ENCODE results near the gene NID1.
"Not testable (repeated sequence)": the region's sequence is repeated elsewhere in the genome, so short reads cannot be mapped to it uniquely, and the experiment has no call there.

The NID1 gene

DNA sequence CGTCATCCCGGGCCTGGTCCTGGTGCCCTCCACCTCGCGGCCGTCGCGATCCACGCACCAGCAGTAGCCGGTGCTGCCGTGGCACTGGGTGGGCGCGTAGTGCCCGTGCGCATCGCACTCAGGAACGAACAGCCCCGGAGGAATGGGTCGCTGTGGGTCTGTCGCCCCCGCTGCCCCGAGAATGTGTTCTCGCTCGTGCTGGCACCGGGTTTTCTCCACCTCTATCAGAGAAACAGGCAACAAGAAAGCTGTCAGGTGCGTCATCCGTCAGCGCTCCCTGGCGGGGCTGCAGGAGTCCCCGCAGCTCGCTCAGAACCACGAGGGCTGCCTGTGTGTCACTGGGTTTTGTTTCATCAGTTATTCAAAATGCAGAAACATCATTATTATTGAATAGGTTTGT is 71.2 kb downstream of the NID1 start:
- DNase-seq, result no peak

DNA sequence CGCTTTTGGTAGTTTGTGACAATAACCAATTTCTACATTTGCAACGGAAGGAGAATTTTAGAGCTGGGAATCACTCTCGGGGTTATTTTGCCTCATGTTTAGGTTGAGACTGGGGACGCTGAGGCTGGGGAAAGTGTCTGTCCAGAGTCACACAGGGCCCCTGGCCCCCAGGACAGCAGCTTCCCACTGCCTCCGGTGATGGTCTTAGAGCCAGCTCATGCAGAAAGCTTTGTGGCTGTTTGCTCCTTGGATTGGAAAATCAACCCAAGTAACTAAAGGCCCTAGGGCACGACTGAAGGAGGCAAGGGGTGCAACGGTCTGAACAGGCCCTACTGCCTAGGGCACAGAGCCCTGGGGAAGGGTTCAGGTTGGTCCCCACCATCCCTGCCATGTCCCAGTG is 72.0 kb downstream of the NID1 start:
- DNase-seq, result no peak

GRCh38 chr1:235992346-235992745 is 72.5 kb downstream of the NID1 start:
- no peak for DNase-seq

GRCh38 chr1:235990330-235990795 is 74.5 kb downstream of the NID1 start:
- no peak for DNase-seq

GRCh38 chr1:235989105-235989504 is 75.8 kb downstream of the NID1 start:
- no peak for DNase-seq

- DNase-seq, result no peak
Observed at GRCh38 chr1:235986869-235987268, 78.0 kb downstream of the NID1 start.

DNA sequence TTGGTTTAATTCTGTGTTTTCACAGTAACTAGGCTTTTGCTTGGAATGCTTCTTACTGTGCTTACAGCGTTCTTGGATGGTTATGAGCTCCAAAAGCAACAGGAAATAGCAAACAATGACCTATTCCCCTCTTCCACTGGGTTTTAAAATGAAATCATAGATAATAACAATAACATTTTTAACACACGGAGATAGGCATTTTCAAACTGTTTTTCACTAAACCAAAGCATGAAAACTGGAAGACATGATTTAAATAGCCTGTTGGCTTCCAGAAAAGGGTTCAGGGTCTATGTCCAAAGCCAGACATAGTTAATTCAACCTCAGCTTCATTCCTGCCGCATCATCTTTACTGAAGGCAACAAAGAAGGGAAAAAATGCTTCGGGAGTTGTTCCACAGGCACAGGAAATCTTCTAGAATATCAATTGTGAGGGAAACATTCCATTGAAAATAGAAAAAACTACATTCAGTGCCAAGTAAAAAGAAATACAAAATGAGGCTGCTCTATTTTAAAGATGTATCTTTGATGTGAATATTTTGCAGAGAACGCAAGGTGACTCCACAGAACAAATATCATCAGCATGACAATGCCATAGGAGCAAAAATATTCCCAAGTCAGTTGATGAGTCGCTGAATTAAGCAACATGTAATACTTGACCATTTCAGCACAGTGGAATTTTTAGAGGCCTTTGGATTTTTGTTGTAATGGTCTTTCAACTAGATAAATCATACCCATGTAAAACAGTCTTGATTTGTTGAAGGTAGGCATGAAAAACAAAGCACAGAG is 80.7 kb downstream of the NID1 start:
- no peak for DNase-seq

DNA sequence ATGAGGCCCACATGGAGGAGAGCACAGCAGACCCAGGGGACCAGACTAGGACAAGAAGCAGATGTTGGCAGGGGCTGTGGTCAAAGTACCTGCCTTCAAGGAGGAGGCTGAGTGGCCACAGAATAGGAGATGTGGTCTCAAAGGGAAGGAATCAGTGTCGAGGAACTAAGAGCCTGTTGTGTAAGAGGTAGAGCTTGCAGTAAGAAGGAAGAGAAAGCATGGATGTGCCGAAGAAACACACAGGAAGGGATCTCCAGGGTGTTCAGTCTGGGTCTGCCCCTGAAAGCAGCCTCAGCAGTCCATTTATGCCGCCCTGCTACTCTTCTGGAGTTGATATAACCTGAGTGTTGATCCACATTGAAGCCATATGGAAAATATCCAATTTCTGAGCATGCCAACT is 83.9 kb downstream of the NID1 start:
- DNase-seq, result no peak

DNA sequence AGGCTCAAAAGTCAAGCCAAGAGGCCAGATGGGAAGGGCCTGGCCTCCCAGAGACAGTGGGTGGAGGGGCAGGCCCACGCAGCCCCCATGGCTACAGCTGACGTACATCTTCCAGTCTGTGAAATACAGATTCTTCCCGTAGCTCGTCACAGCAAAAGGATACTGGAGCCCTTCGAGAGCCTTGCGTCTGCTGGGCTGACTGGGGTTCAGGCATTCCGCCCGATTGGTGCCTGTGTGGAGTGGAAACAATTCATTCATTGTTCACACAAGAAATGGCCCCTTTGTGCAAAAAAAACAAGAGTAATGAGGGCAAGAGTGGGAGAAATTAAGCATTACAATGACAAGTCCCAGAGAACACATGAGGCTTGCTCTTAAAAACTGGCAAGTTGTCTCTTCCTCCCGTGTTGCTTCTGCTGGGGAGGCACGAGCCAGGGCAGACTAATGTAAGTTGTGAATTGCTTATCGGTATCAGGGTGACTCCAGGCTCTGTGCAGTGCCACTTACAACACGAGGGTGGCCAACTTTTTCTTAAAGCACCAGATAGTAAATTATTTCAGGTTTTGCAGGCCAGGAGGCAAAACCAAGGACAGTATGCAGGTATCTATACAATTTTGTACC is 85.1 kb downstream of the NID1 start:
- no peak for DNase-seq

- DNase-seq, result no peak
Observed at GRCh38 chr1:235979176-235979575, 85.7 kb downstream of the NID1 start.

GRCh38 chr1:235976490-235976889 is 88.4 kb downstream of the NID1 start:
- no peak for DNase-seq

- DNase-seq, result no peak
Observed at GRCh38 chr1:235974616-235975015, 90.3 kb downstream of the NID1 start.

GRCh38 chr1:235972691-235973090 is 92.2 kb downstream of the NID1 start:
- DNase-seq, result not testable (repeated sequence)

- no peak for DNase-seq
Observed at GRCh38 chr1:235972311-235972689, 92.6 kb downstream of the NID1 start.

DNA sequence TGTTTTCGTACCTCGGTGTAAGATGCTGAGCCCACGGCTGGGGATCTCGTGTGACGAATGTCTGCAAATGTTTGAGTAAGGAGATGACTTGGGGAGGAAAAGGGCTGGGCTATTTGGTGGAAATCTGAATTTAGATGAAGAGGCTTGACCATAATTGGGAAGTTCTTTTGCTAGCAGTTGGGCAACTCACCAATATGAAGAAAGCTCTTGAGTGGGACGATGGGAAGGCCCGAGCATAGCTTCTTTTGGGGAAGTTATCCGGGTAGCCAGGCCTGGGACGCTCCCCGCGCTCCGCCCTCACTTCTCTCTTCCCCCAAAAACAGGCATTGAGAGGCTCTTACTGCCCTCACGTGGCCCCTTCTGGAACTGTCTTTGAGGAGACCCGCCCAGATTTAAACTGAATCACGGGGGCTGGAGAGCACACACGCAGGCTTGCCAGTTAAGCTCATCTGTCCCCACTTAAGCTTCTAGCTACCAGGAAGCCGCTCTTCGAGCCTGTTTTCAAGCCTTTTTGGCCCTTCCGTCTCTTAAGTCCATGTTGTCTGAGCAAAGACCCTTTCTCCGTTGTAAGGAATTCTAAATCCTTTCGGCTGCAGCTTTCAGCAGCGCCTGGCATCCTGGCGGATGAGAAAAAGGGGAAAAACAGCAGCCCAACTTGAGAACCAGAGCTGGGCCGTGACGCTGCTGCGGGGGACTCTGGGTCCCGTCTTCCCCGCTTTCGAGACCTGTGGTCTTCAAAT is 93.1 kb downstream of the NID1 start:
- DNase-seq, result peak; percentile 80

GRCh38 chr1:235971020-235971419 is 93.9 kb downstream of the NID1 start:
- no peak for DNase-seq

DNA sequence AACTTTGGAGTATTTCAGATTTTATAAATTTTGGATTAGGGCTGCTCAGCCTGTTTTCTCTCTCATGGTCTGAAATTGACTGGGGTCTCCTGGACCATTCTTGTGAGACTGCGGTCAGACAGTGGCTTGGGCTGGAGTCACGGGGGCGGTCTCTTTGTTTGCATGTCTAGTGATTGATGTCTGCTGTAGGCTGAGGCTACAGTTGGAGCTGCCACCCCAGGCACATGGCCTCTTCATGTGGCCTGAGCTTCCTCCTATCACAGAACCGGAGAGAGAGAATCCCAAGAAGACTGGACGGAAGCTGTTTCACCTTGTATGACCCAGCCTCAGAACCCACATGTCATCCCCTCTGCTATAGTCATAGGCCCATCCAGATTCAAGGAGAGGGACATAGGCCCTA is 96.1 kb downstream of the NID1 start:
- DNase-seq, result no peak

DNA sequence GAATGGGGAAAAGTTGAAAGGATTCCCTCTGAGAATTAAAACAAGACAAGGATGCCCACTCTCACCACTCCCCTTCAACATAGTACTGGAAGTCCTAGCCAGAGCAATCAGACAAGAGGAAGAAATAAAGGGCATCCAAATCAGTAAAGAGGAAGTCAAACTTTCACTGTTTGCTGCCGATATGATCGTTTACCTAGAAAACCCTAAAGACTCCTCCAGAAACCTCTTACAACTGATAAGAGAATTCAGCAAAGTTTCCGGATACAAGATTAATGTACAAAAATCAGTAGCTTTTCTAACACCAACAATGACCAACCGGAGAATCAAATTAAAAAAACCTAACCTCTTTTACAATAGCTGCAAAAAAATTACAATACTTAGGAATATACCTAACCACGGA is 98.8 kb downstream of the NID1 start:
- DNase-seq, result not testable (repeated sequence)

DNA sequence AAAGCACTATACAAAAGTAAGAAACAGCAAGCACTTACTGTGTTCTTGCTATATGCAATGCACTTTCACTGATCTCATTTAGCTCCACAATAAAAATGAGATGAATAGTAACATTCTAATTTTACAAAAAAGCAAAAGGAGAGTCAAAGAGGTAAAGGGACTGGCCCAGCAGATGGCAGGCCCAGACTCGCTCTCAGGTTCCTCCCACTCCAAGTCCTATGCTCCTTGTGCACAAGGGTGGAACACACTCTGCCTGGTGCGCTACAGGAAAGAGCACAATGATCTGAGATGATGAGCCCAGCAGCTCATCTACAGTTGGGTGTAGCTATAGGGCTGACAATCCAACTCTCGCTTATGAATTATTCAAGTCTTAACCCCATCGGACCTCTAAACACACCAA is 104.1 kb downstream of the NID1 start:
- no peak for DNase-seq

DNA sequence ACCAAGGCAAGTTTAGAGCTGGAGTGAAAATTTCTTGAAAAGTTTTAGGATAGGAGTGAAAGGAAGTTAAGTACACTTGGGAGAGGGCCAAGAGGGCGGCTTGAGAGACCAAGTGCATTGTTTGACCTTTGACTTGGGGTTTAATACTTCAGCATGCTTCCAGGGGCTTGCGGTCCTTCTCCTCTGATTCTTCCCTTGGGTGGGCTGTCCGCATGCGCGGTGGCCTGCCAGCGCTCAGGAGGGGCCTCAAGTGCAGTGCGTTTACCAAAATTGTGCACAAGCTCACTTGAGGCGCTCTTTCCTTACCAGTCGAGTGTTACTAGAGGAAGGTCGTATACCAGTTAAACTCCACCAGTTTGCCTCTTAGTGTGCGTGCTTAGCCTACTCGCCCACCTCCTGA is 106.9 kb downstream of the NID1 start:
- DNase-seq, result no peak

DNA sequence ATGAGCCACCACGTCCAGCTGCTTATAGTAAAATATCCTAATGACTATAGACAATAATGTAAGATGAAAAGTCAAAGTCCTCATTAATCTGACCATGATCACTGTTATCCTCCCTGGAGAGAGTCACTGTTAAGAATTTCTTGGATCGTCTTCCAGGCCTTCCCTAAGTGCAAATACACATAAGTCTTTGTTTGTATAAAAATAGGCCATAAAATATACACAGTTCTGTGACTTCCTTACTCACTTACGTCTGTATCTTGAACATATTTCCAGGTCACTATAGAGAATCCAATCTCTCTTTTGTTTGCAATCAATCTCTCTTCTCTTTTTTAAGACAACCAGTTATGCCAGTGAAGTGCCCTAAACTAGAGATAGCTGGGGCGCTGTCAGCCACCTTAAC is 109.1 kb downstream of the NID1 start:
- DNase-seq, result no peak

DNA sequence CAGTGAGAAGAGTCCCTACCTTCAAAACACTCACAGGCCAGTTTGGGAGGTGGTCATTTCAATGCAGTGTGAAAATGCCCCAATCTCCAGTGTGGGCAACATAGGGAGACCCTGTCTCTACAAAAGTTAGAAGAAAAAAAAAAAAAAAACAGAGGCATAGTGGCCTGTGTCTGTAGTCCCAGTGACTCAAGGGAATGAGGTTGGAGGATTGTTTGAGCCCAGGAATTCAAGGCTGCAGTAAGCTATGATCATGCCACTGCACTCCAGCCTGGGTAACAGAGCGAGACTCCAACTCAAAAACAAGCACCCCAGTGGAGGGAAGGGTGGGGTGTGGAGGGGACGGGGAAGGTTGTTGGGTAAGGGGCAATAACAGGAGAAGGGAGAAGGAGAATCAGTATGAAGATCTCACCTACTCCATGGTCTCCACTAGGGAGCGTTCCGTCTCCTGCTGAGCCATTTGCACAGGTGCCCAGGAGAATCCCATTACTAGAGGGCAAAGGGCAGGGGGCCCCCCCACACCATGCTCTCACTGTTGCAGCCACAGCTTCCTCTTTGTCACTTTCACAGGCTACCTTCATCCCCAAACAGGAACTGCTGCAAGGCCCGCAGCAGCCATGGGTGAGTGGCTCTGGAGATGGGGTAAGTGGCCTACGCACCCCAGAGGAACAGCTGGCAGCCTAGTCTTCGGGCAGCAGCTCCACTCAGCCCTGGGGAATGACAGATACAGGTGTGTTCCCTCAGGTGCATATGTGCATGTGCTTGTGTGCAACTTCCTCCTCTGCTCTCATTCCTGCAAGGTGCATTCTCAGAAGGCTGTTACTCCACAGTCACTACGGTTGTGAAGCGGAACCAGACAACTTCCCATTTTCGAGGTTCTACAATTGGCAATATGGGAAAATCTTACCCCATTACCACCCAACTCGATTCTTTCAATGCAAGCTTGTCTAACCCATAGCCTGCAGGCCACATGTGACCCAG is 110.3 kb downstream of the NID1 start:
- DNase-seq, result peak; percentile 36

GRCh38 chr1:235953801-235954200 is 111.1 kb downstream of the NID1 start:
- DNase-seq, result no peak
